ENCODE data around the gene SPC24. TPM values are rescaled to one million over a fixed set of nuclear protein-coding genes. Genes with fewer than 3 reads are reported as not detected.
A peak's percentile ranks its signal among the peaks of the same experiment; 100 is the strongest.
"Not testable (repeated sequence)": the region's sequence is repeated elsewhere in the genome, so short reads cannot be mapped to it uniquely, and the experiment has no call there.

SPC24 gene
- total RNA-seq, 1 experiment from 2014 or later: 44.8 TPM

DNA sequence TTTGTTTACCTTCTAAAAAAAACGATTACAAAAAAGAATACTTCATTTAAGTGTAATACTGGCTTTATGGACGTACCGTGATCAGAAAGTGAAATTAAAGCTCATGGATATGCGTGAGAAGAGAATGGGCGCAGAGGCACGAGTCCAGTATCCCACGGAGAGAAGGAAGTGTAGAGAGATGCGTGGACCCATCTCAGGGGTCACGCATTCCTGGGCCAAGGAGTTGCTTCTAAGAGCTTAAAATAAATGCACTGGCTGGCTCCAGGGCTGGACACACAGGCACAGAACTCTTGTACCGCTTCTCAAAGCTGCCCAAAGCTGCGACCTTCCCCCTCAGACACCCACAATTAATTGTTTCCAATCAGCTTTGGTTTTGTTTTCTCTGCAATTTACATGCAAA, 8.7 kb upstream of the SPC24 start:
- TF ChIP-seq, protein P1, sequence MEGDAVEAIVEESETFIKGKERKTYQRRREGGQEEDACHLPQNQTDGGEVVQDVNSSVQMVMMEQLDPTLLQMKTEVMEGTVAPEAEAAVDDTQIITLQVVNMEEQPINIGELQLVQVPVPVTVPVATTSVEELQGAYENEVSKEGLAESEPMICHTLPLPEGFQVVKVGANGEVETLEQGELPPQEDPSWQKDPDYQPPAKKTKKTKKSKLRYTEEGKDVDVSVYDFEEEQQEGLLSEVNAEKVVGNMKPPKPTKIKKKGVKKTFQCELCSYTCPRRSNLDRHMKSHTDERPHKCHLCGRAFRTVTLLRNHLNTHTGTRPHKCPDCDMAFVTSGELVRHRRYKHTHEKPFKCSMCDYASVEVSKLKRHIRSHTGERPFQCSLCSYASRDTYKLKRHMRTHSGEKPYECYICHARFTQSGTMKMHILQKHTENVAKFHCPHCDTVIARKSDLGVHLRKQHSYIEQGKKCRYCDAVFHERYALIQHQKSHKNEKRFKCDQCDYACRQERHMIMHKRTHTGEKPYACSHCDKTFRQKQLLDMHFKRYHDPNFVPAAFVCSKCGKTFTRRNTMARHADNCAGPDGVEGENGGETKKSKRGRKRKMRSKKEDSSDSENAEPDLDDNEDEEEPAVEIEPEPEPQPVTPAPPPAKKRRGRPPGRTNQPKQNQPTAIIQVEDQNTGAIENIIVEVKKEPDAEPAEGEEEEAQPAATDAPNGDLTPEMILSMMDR (IDR thresholded peaks at IDR 0.05; ENCODE audit: insufficient read depth in 1 of 2, low read depth in 1 of 2, low read length in 1 of 2, severe bottlenecking in 1 of 2, unreplicated experiment in 1 of 2): no peak
- Histone ChIP-seq H3K4me1 (no peaks in the 10 kb centered on the region), H3K27me3 (replicated peaks; ENCODE audit: control insufficient read depth, insufficient read depth, low read length) (no peaks in the 10 kb centered on the region), H3K9me3 (no peaks in the 10 kb centered on the region), H3K36me3 (ENCODE audit: control insufficient read depth, insufficient read depth, low read length) (no peaks in the 10 kb centered on the region), H3K4me3 (ENCODE audit: low read depth, low read length) (no peak overlapping the region)
- Mint-ChIP-seq H3K27ac (ENCODE audit: unreplicated experiment) (no peak overlapping the region), H3K27me3 (ENCODE audit: insufficient read depth, unreplicated experiment) (no peaks in the 10 kb centered on the region), H3K36me3 (ENCODE audit: insufficient read depth, unreplicated experiment) (no peaks in the 10 kb centered on the region), H3K4me1 (ENCODE audit: low read depth, unreplicated experiment) (no peaks in the 10 kb centered on the region), H3K4me3 (ENCODE audit: unreplicated experiment) (no peak overlapping the region), H3K9me3 (ENCODE audit: unreplicated experiment) (no peaks in the 10 kb centered on the region)
- DNase-seq: no peak
- ChIA-PET POLR2A (no interaction called here), CTCF (no interaction called here)
- TSS peak; percentile 74 for BruUV-seq (replicated peaks)
- intact Hi-C loops (cut with micrococcal nuclease; ENCODE audit: unreplicated experiment): no loop called here

DNA sequence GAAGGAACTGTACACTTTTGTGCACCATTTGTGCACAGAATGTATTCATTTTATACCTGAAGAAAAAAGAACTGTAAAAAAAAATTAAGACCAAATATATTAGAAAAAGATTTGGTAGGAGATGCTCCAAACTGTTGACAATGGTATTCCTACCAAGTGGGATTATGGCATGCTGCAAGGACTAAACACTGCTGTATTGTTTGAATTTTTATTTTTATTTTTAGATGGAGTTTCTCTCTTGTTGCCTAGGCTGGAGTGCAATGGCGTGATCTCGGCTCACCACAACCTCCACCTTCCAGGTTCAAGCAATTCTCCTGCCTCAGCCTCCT, 4.8 kb upstream of the SPC24 start:
- H3K4me3 ChIP-seq (ENCODE audit: low read depth, low read length); CTCF ChIA-PET; intact Hi-C loops (cut with micrococcal nuclease; ENCODE audit: unreplicated experiment); BruUV-seq (replicated peaks); H3K4me3 Mint-ChIP-seq (ENCODE audit: unreplicated experiment); H3K4me1 ChIP-seq; DNase-seq; H3K36me3 ChIP-seq (ENCODE audit: control insufficient read depth, insufficient read depth, low read length); H3K27me3 ChIP-seq (replicated peaks; ENCODE audit: control insufficient read depth, insufficient read depth, low read length); H3K27me3 Mint-ChIP-seq (ENCODE audit: insufficient read depth, unreplicated experiment); H3K4me1 Mint-ChIP-seq (ENCODE audit: low read depth, unreplicated experiment); H3K36me3 Mint-ChIP-seq (ENCODE audit: insufficient read depth, unreplicated experiment); H3K27ac Mint-ChIP-seq (ENCODE audit: unreplicated experiment); H3K9me3 Mint-ChIP-seq (ENCODE audit: unreplicated experiment); H3K9me3 ChIP-seq: not testable (repeated sequence)
- POLR2A ChIA-PET: interaction anchor here (0.7 kb wide), 1 partner anchor 516 kb away, joined by 3 read pairs; no protein-coding TSS in a partner anchor

DNA sequence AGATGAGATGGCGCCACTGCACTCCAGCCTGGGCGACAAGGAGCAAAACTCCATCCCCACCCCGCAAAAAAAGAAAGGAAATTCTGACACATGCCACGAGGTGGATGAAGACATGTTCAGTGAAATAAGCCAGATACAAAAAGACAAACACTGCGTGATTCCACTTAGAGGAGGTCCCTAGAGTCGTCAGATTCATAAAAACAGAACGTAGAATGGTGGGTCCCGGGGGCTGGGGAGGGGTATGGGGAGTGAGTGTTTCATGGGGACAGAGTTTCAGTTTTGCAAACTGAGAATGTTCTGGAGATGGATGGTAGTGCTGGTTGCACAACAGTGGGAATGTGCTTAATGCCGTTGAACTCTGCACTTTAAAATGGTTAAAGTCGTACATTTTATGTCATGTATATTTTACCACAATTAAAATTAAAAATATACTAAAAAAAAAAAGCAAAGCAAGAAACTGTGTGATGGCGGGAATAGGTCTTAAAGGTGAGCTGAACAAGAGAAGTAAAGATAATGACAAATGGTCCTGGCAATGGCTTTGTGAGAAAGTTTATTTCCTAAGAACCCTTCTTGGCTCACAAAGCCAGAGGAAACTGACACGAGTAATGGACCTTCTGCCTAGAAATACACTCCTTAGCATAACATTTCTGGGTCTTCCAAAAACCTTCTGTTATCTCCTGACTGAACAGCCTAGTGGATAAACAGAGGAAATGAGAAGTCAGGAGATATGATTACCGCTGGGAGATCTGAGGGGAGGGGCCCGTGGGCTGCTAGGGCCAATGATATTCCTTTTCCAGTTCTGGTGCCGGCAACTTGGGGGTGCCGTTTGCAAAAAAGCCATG, 4.2 kb upstream of the SPC24 start:
- ChIA-PET CTCF (no interaction called here), POLR2A (interaction anchor here (0.7 kb wide), 1 partner anchor 516 kb away, joined by 3 read pairs; no protein-coding TSS in a partner anchor)
- no peak overlapping the region for H3K27ac Mint-ChIP-seq (ENCODE audit: unreplicated experiment)
- H3K4me3 ChIP-seq (ENCODE audit: low read depth, low read length): no peak overlapping the region
- H3K36me3 ChIP-seq (ENCODE audit: control insufficient read depth, insufficient read depth, low read length): no peaks in the 10 kb centered on the region
- peaks cover 4% of the 10 kb centered on the region for H3K4me1 Mint-ChIP-seq (ENCODE audit: low read depth, unreplicated experiment)
- H3K9me3 ChIP-seq: no peaks in the 10 kb centered on the region
- BruUV-seq (replicated peaks): no TSS peak
- H3K27me3 Mint-ChIP-seq (ENCODE audit: insufficient read depth, unreplicated experiment): no peaks in the 10 kb centered on the region
- DNase-seq: no peak
- TF ChIP-seq, protein P1 (IDR thresholded peaks at IDR 0.05; ENCODE audit: insufficient read depth in 1 of 2, low read depth in 1 of 2, low read length in 1 of 2, severe bottlenecking in 1 of 2, unreplicated experiment in 1 of 2): no peak
- peaks cover 6% of the 10 kb centered on the region; the same call in 1 of the 2 replicates for H3K4me1 ChIP-seq
- no peak overlapping the region for H3K4me3 Mint-ChIP-seq (ENCODE audit: unreplicated experiment)
- intact Hi-C loops (cut with micrococcal nuclease; ENCODE audit: unreplicated experiment): no loop called here
- H3K36me3 Mint-ChIP-seq (ENCODE audit: insufficient read depth, unreplicated experiment): peaks cover 11% of the 10 kb centered on the region
- H3K27me3 ChIP-seq (replicated peaks; ENCODE audit: control insufficient read depth, insufficient read depth, low read length): no peaks in the 10 kb centered on the region
- no peaks in the 10 kb centered on the region for H3K9me3 Mint-ChIP-seq (ENCODE audit: unreplicated experiment)
